Stimulated activated naive CD4-positive, alpha-beta T cell (primary cell): ENCODE results near the gene EGFR.

ENCODE experiments used
- DNase-seq, 6 experiments: peaks; one replicate each; lab custom pipeline; 2025; lab: John Stamatoyannopoulos, UW

EGFR gene

GRCh38 chr7:55172161-55172560 lies 153.3 kb downstream of the EGFR start:
- no peak for DNase-seq

- no peak for DNase-seq
Measured at GRCh38 chr7:55172881-55173609, 154.2 kb downstream of the EGFR start.

- DNase-seq, result no peak
Measured at GRCh38 chr7:55173671-55174070, 154.9 kb downstream of the EGFR start.

- DNase-seq, result no peak
Measured at GRCh38 chr7:55174456-55174855, 155.6 kb downstream of the EGFR start.

GRCh38 chr7:55174856-55175255 lies 156.0 kb downstream of the EGFR start:
- no peak for DNase-seq

- DNase-seq, result no peak
Measured at GRCh38 chr7:55177068-55177530, 158.3 kb downstream of the EGFR start.

GRCh38 chr7:55177589-55178261 lies 158.9 kb downstream of the EGFR start:
- no peak for DNase-seq

GRCh38 chr7:55178292-55178862 lies 159.6 kb downstream of the EGFR start:
- DNase-seq, result no peak

GRCh38 chr7:55178863-55179773 lies 160.3 kb downstream of the EGFR start:
- no peak for DNase-seq

GRCh38 chr7:55179931-55180682 lies 161.3 kb downstream of the EGFR start:
- no peak for DNase-seq

GRCh38 chr7:55180963-55181542 lies 162.2 kb downstream of the EGFR start:
- no peak for DNase-seq

- DNase-seq, result no peak
Measured at GRCh38 chr7:55181762-55182161, 162.9 kb downstream of the EGFR start.

GRCh38 chr7:55183897-55184296 lies 165.1 kb downstream of the EGFR start:
- no peak for DNase-seq

GRCh38 chr7:55185321-55185802 lies 166.5 kb downstream of the EGFR start:
- no peak for DNase-seq

- DNase-seq, result no peak
Measured at GRCh38 chr7:55185941-55186609, 167.3 kb downstream of the EGFR start.

GRCh38 chr7:55187701-55188491 lies 169.1 kb downstream of the EGFR start:
- no peak for DNase-seq

- no peak for DNase-seq
Measured at GRCh38 chr7:55188590-55189138, 169.8 kb downstream of the EGFR start.

GRCh38 chr7:55189146-55189766 lies 170.4 kb downstream of the EGFR start:
- DNase-seq, result no peak
